ENCODE results near the gene BCL11B.

The BCL11B gene

GRCh38 chr14:99177046-99177655 is 94.8 kb downstream of the BCL11B start:
- no peak for DNase-seq

DNA sequence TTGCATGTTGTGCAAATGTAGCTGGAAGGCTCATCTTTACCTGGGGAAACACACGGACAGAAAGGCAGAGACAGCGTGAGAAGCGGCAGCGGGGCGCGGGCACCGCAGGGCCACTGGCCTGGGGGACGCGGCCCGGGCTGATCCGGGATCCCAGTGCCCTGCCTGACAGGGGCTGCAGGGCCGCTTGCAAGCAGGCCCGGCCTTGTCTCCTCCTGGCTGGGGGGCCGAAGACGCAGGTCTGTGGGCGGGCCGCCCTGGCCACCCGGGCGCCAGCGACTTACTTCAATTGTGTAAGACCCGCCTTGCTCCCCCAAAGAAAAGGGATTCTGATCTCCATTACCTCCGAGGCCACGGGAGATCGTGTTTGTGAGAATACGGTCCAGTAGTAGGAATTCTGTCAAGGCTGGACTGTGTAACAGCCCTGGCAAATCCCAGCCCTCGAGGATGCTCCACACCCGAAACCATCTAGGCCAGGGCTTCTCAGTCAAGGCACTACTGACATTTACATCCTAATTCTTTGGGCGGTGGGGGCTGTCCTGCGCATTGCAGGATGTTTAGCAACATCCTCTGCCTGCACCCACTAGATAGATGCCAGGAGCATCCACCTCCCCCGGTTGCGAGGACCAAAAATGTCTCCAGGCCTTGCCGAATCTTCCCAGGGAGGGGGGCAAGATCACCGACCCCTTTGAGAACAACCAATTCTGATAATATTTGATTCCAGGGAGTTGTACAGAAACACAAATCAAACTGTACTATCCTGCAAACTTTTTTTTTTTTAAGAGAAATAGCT is 95.6 kb downstream of the BCL11B start:
- no peak for DNase-seq

- DNase-seq, result no peak
Measured at GRCh38 chr14:99175331-99176155, 96.5 kb downstream of the BCL11B start.

DNA sequence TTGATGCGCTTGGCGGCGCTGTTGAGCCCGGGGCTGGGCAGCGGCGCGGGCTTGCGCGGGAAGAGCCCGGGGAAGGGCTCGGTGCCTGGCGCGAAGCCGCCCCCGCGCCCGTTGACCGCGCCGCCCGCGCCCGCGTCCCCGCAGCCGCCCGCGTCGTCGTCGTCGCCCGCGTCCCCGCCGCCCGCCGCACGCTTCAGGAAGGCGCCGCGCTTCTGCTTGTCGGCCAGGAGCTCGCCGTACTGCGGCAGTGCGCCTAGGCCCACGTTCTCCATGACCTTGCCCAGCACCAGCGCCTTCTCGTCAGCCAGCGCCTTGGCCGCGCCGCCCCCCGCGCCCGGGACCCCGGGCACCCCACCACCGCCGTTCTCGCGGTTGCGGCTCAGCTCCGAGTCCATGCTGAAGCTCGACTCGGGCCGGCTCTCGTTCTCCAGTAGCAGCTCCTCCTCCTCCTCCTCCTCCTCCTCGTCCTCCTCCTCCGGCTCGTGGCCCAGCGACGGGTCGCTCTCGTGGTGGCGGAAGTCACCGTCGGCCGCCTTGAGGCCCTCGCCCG is 97.2 kb downstream of the BCL11B start:
- no peak for DNase-seq

DNA sequence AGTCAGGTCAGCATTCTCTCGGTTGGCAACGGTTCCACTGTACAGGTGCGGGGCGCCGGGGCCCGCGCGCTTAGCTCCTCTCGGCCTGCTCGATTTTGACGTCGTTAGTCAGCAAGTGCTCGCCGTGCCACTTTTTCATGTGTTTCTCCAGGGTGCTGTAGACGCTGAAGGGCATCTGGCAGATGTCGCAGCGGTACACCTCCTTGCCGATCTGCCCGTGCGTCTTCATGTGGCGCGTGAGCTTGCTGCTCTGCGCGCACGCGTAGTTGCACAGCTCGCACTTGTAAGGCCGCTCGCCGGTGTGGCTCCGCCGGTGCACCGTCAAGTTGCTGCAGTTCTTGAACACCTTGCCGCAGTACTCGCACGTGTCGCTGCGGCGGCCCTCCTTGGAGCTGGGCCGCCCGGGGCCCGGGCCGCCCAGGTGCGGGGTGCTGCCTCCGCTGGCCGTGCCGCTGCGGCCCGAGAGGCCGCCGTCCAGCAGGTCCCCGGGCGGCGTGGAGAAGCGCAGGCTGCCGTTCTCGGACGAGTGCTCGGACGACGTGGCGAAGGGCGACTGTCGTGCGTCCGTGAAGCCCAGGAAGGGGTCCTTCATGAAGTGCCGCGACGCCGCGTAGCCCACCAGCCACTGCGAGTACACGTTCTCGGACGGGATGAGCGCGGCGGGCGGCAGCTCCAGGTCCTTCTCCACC is 97.8 kb downstream of the BCL11B start:
- DNase-seq, result no peak

DNA sequence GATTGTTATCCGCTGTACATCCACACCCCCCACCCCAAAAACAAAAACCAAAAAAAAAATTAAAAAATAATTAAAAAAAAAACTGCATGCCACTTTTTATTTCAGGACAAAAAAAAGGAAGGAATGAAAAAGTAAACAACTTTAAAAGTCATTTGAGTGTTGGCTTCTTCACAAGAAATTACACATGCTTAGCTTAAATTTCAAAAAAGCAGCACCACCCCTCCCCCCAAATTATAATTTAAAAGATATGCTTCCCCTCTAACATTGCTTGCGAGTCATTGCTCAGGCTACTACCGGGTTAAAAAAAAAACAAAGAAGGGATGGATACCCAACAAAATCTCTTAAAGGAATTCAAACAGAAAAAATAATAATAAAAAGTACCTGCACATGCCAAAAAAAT is 98.5 kb downstream of the BCL11B start:
- DNase-seq, result no peak

- DNase-seq, result no peak
Measured at GRCh38 chr14:99173086-99173485, 98.9 kb downstream of the BCL11B start.

GRCh38 chr14:99171396-99171795 is 100.6 kb downstream of the BCL11B start:
- no peak for DNase-seq

DNA sequence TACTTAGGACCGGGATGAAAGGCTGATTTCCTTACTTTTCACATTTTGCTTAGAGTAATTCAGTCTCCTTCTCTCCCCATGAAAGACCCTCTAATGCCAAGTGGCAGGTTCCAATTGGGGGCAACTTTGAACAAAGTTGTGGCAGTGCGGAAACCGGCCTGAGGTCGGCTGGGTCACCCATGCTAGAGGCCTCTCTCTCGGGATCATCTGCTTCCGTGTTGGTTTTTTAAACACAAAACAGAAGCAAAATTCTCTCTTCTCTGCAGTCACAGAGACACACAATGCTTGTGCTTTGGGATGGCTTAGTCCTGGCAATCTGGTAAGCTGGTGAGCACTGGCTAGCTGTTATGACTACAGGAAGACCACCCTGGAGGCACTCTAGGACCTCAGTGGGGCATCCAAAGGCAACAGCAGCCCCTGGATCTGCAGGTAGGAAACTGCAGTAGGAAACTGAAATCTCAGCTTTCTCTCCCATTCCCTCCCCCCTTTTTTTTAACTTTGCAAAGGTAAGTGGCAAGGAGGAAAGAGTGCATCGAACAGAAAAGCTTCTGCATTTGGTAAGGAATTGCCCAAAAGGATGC is 102.1 kb downstream of the BCL11B start:
- no peak for DNase-seq

GRCh38 chr14:99168330-99168729 is 103.7 kb downstream of the BCL11B start:
- DNase-seq, result no peak

DNA sequence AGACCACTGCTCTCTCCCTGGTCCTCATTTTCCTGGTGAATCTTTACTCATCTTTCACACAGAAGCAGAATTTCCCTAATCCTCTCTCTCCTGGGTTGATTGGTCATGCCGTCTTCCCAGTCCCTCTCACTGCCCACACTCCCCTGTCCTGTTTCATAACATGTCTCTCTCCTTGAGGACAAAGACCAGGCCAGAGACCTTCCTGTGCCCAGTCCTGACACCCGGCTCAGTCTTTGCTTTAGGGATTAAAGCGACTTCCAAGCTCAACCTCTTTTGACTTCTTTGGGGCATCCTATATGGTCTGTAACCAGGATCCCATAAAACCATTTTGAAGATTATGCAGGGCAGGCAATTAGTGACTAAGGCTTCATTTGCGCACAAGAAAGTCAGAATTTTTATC is 105.5 kb downstream of the BCL11B start:
- DNase-seq, result no peak

- no peak for DNase-seq
Measured at GRCh38 chr14:99164712-99165111, 107.3 kb downstream of the BCL11B start.

GRCh38 chr14:99163446-99163845 is 108.6 kb downstream of the BCL11B start:
- DNase-seq, result no peak

DNA sequence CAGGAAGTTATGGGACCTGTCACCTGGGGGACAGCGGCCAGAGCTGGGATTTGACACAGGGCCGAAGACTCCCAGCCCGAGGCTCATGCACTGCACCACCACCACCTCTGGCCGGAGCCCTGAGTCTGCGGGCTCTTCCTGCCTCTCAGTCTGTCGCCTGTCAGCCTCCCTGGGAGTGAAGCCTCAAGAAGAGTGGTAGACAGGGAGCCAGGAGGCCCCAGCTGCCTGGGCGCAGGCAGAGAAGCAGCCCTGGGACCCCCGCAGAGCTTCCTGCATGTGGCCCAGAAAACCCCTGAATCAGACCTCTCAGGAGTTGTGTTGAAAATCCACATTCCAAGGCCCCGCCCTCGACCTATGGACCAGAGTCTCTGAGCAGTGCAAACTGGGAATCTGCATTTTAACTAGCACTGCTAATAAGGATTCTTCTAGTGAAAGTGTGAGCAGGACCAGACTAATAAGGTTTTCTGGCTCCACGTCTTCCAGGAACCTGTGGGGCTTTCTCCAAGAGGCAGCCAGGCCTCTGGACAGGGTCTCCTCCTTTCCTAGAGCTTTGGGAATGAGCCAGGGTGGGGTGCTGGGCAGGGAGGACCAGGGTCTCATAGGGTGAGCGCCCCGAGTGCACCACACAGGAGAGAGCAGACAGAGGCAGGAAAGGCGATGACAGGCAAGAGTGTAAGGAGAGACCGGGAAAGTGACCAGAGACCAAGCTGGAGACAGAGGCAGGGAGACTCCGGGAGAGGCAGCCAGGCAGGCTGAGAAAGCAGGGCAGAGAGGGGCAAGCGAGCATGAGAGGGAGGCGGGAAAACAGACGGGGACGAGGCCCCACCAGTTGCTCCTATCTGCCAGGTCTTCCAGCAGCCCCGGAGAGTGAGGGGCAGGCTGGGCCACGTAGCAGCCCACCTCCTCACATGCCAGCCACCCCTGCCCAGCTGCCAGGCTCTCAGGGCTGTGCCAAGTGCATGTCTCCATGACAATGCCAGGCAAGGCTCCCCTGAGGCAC is 112.4 kb downstream of the BCL11B start:
- DNase-seq, result no peak

GRCh38 chr14:99158646-99159165 is 113.3 kb downstream of the BCL11B start:
- DNase-seq, result no peak

DNA sequence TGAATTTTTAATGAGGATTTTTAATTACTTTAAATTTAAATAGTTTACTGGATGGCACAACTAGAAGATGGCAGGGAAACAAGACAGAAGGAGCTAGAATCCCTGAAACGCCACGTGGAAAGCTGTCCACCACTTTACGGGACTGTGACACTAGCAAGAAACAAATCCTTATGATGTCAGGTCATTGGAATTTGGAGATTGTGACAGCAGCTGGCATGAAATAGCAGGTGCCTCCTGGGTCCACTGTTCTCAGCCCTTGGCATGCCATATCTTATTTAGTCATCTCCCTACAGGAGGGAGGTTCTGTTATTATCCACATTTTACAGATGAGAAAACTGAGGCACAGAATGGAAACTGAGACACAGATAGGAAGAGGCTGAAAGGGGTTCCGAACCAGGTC is 113.8 kb downstream of the BCL11B start:
- no peak for DNase-seq

DNA sequence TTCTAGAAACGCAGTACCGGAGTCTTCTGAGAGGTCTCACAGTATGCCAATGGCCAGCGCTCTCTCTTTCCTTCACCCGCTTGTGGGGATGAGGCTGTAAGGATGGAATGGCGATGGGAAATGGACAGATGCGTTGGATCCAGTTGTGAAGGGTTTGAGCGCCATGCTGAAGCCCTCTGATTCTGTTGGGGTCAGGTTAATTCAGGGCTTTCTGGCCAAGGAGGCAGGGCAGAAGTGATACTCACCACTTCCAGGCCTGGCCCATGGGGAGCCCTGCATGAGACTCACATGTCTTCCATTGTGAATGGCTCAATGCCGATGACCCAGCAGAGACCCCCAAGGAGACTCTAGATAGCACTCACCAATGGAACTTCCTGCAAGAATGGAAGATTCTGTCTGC is 114.3 kb downstream of the BCL11B start:
- DNase-seq, result no peak

DNA sequence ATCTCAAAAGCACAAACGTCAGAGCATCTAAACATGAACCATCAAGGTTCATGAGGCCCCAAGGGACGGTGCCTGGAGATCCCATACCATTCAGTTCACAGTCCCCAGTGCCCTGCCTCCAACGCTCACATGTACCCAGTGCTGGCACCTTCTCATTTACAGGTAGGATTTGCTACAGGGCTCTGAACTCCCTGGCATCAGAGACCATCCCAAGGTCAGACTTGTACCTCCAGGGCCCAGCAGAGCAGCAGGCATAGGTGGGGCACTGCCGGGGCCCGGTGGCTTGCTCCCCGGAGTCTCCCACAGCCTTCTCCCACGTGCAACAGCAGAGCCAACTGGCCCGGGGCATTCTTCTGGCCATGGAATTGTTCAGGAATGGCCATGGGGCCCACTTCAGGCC is 114.8 kb downstream of the BCL11B start:
- no peak for DNase-seq

GRCh38 chr14:99156814-99157213 is 115.2 kb downstream of the BCL11B start:
- DNase-seq, result no peak

GRCh38 chr14:99156090-99156425 is 115.9 kb downstream of the BCL11B start:
- no peak for DNase-seq
